WTC11 (cell line): ENCODE data around the gene NEDD4L. TPM values are rescaled to one million over a fixed set of nuclear protein-coding genes. Genes with fewer than 3 reads are reported as not detected.

ENCODE experiments used
- ATAC-seq: fragments of 200-7000 bp; cut with Tn5 transposase; 2 replicates; pipeline ENCODE4 v1.10.0; 2021; ENCODE audit warnings: mild to moderate bottlenecking, moderate library complexity
- CTCF ChIA-PET: fragments of 300-600 bp; sonication (Branson Sonifier 250); formaldehyde crosslinking; loops from one replicate; lab custom pipeline; 2021; ENCODE audit warnings: antibody characterized with exemption; lab: Charles Lee
- POLR2A ChIA-PET: fragments of 350-600 bp; sonication (Branson Sonifier 250); formaldehyde crosslinking; loops from one replicate; lab custom pipeline; 2021; ENCODE audit warnings: antibody characterized with exemption; lab: Charles Lee
- DNase-seq: peaks from one replicate; pipeline ENCODE4 v3.0.0; 2021; ENCODE audit warnings: low spot score
- H3K27ac Mint-ChIP-seq: 2 replicates; pipeline ENCODE4 v1.8.0; 2021; ENCODE audit warnings: mixed read lengths
- H3K27me3 Mint-ChIP-seq: 2 replicates; pipeline ENCODE4 v1.8.0; 2021; ENCODE audit warnings: low read depth, mild to moderate bottlenecking, moderate library complexity, mixed read lengths
- H3K36me3 Mint-ChIP-seq: 2 replicates; pipeline ENCODE4 v1.8.0; 2021; ENCODE audit warnings: mixed read lengths
- H3K4me1 Mint-ChIP-seq: 2 replicates; pipeline ENCODE4 v1.8.0; 2022; ENCODE audit warnings: mixed read lengths
- H3K4me3 Mint-ChIP-seq: 2 replicates; pipeline ENCODE4 v1.8.0; 2021; ENCODE audit warnings: mild to moderate bottlenecking, moderate library complexity, mixed read lengths
- H3K9me3 Mint-ChIP-seq: 2 replicates; pipeline ENCODE4 v1.8.0; 2021; ENCODE audit warnings: mixed read lengths
- AR ChIP-seq: fragments of 250-450 bp; sonication (Bioruptor Pico); IDR thresholded peaks from 2 replicates; pipeline ENCODE4 v1.9.0; 2021; ENCODE audit warnings: mild to moderate bottlenecking
- CBFB ChIP-seq: sonication (generic); formaldehyde crosslinking; IDR thresholded peaks from 2 replicates; pipeline ENCODE4 v1.8.1; 2022; ENCODE audit warnings: mild to moderate bottlenecking, low read depth, missing genetic modification reagents
- CREM ChIP-seq: sonication (generic); formaldehyde crosslinking; IDR thresholded peaks from 2 replicates; pipeline ENCODE4 v1.8.1; 2022; ENCODE audit warnings: mild to moderate bottlenecking, missing genetic modification reagents, moderate library complexity
- E2F5 ChIP-seq: sonication (generic); formaldehyde crosslinking; IDR thresholded peaks from 2 replicates; pipeline ENCODE4 v1.8.1; 2022; ENCODE audit warnings: mild to moderate bottlenecking, moderate library complexity, missing genetic modification reagents
- ETV6 ChIP-seq: sonication (generic); formaldehyde crosslinking; IDR thresholded peaks from 2 replicates; pipeline ENCODE4 v1.8.1; 2022; ENCODE audit warnings: mild to moderate bottlenecking, missing genetic modification reagents
- FOXK1 ChIP-seq: sonication (generic); formaldehyde crosslinking; IDR thresholded peaks from 2 replicates; pipeline ENCODE4 v1.8.0; 2022; ENCODE audit warnings: mild to moderate bottlenecking, moderate library complexity, missing genetic modification reagents
- FOXP4 ChIP-seq: sonication (generic); formaldehyde crosslinking; IDR thresholded peaks from 2 replicates; pipeline ENCODE4 v1.8.0; 2022; ENCODE audit warnings: mild to moderate bottlenecking, missing genetic modification reagents
- GRHL2 ChIP-seq: fragments of 250-450 bp; sonication (Bioruptor Pico); IDR thresholded peaks from 2 replicates; pipeline ENCODE4 v1.8.0; 2022; ENCODE audit warnings: mild to moderate bottlenecking, moderate library complexity; ENCODE audit not compliant: insufficient replicate concordance, severe bottlenecking
- GTF2I ChIP-seq: fragments of 250-450 bp; sonication (Bioruptor Pico); conservative IDR thresholded peaks from 2 replicates; pipeline ENCODE4 v1.4.0; 2021; ENCODE audit warnings: mild to moderate bottlenecking
- HMGXB4 ChIP-seq: sonication (generic); formaldehyde crosslinking; IDR thresholded peaks from 2 replicates; pipeline ENCODE4 v1.8.1; 2023; ENCODE audit warnings: mild to moderate bottlenecking, moderate library complexity, missing genetic modification reagents
- JAZF1 ChIP-seq: fragments of 250-450 bp; sonication (Bioruptor Pico); IDR thresholded peaks from 2 replicates; pipeline ENCODE4 v1.9.0; 2021; ENCODE audit warnings: moderate library complexity, mild to moderate bottlenecking, inconsistent platforms
- PRDM15 ChIP-seq: sonication (generic); formaldehyde crosslinking; IDR thresholded peaks from 2 replicates; pipeline ENCODE4 v1.8.0; 2022; ENCODE audit warnings: missing genetic modification reagents
- RELA ChIP-seq: sonication (generic); formaldehyde crosslinking; IDR thresholded peaks from 2 replicates; pipeline ENCODE4 v1.8.1; 2022; ENCODE audit warnings: missing genetic modification reagents, mild to moderate bottlenecking, borderline replicate concordance
- TP53 ChIP-seq: sonication (generic); formaldehyde crosslinking; IDR thresholded peaks from 2 replicates; pipeline ENCODE4 v1.8.1; 2023; ENCODE audit warnings: mild to moderate bottlenecking, missing genetic modification reagents
- ZNF281 ChIP-seq: sonication (generic); formaldehyde crosslinking; IDR thresholded peaks from 2 replicates; pipeline ENCODE4 v1.8.0; 2023; ENCODE audit warnings: mild to moderate bottlenecking, missing genetic modification reagents
- total RNA-seq: library from RNA; stranded (reverse); gene quantifications from 3 replicates; pipeline ENCODE4 v1.2.3, GENCODE V29; 2021

The NEDD4L gene
- total RNA-seq, 1 experiment from 2014 or later: 88.0 TPM

GRCh38 chr18:58060254-58060653 is 16.2 kb downstream of the NEDD4L start:
- ATAC-seq: no peak
- Mint-ChIP-seq H3K27me3 (no peaks in the 10 kb centered on the region), H3K4me3 (no peak overlapping the region), H3K27ac (no peak overlapping the region), H3K4me1 (peaks cover 27% of the 10 kb centered on the region), H3K9me3 (no peaks in the 10 kb centered on the region), H3K36me3 (peaks cover 2% of the 10 kb centered on the region; the same call in 1 of the 2 replicates)
- ChIA-PET CTCF (interaction anchor here (1.1 to 1.5 kb wide), 2 partner anchors 76 to 120 kb away, joined by 3 read pairs; no protein-coding TSS in a partner anchor), POLR2A (no interaction called here)
- no peak for DNase-seq
- no peak for TF ChIP-seq AR (CRISPR knock-in tag)
- TF ChIP-seq CREM (CRISPR knock-in tag): no peak
- no peak for TF ChIP-seq FOXK1 (CRISPR knock-in tag)
- TF ChIP-seq FOXP4 (CRISPR knock-in tag): no peak

- DNase-seq: no peak
- Mint-ChIP-seq H3K27me3 (no peaks in the 10 kb centered on the region), H3K9me3 (no peaks in the 10 kb centered on the region), H3K36me3 (peaks cover 2% of the 10 kb centered on the region; the same call in 1 of the 2 replicates), H3K4me1 (peaks cover 28% of the 10 kb centered on the region), H3K27ac (no peak overlapping the region), H3K4me3 (no peak overlapping the region)
- ChIA-PET CTCF (interaction anchor here (1.8 to 2.4 kb wide), 2 partner anchors 18 to 61 kb away, joined by 9 read pairs; partner anchors contain the start of gene NEDD4L), POLR2A (no interaction called here)
- ATAC-seq: no peak
- no peak for TF ChIP-seq JAZF1 (CRISPR knock-in tag)
- TF ChIP-seq CBFB: no peak
- no peak for TF ChIP-seq AR (CRISPR knock-in tag)
- no peak for TF ChIP-seq GTF2I
- TF ChIP-seq GRHL2 (CRISPR knock-in tag): no peak
- no peak for TF ChIP-seq PRDM15 (CRISPR knock-in tag)
- TF ChIP-seq ZNF281: no peak
- TF ChIP-seq RELA (CRISPR knock-in tag): no peak
- no peak for TF ChIP-seq E2F5
- TF ChIP-seq ETV6: no peak
- TF ChIP-seq HMGXB4: no peak
- TF ChIP-seq TP53 (CRISPR knock-in tag): no peak
Measured at GRCh38 chr18:58061349-58061748, 17.3 kb downstream of the NEDD4L start.
